GM13977 (cell line): ENCODE results near the gene ZC3H12C.

Source experiments
- DNase-seq: peaks from one replicate; pipeline ENCODE4 v3.0.0; 2012; ENCODE audit warnings: low spot score
- CTCF ChIP-seq: IDR thresholded peaks from 2 replicates; pipeline ENCODE4 v1.5.1; 2012; ENCODE audit warnings: mild to moderate bottlenecking, control low read depth; ENCODE audit not compliant: insufficient read depth; ENCODE audit errors: extremely low read depth, missing control alignments
- in situ Hi-C: fragments of 300-500 bp; cut with MboI; formaldehyde crosslinking; loops from one replicate; pipeline ENCODE4 v1.12.0; 2022; ENCODE audit warnings: low sequenced_read_pairs, low pct_unique_long_range_greater_than_20kb, mixed read lengths, inconsistent platforms; ENCODE audit not compliant: unreplicated experiment

The ZC3H12C gene

GRCh38 chr11:110196241-110196754 is 103.1 kb downstream of the ZC3H12C start:
- no peak for DNase-seq
- in situ Hi-C loops, result no loop called here
- TF ChIP-seq CTCF, result no peak

GRCh38 chr11:110196884-110197420 is 103.8 kb downstream of the ZC3H12C start:
- no peak for TF ChIP-seq CTCF
- DNase-seq, result no peak
- in situ Hi-C loops, result no loop called here

- no peak for TF ChIP-seq CTCF
- DNase-seq, result no peak
- in situ Hi-C loops, result no loop called here
Measured at GRCh38 chr11:110198031-110198729, 105.0 kb downstream of the ZC3H12C start.

- no peak for TF ChIP-seq CTCF
- no peak for DNase-seq
- in situ Hi-C loops, result no loop called here
Measured at GRCh38 chr11:110199184-110199981, 106.2 kb downstream of the ZC3H12C start.

- no peak for TF ChIP-seq CTCF
- in situ Hi-C loops, result loop anchor here (5.0 to 25.0 kb wide), 3 partner anchors 172 to 1037 kb away; partner anchors contain the start of gene POU2AF2
- DNase-seq, result no peak
Measured at GRCh38 chr11:110200241-110200640, 107.0 kb downstream of the ZC3H12C start.

GRCh38 chr11:110200836-110201235 is 107.6 kb downstream of the ZC3H12C start:
- in situ Hi-C loops, result loop anchor here (5.0 to 25.0 kb wide), 3 partner anchors 171 to 1036 kb away; partner anchors contain the start of gene POU2AF2
- no peak for TF ChIP-seq CTCF
- no peak for DNase-seq
